HL-60/S4 treated with phorbol 12-myristate 13-acetate at 8.2 ng/mL for 4 days and 3 days (cell line): ENCODE data around the gene HINT2.

Experiments
- in situ Hi-C: fragments of 300-500 bp; cut with MboI; formaldehyde crosslinking; loops from 2 replicates; pipeline ENCODE4 v1.15.0; 2022; ENCODE audit warnings: low sequenced_read_pairs

Gene HINT2

GRCh38 chr9:35783418-35783817 is 31.4 kb downstream of the HINT2 start:
- in situ Hi-C loops: loop anchor here (10.0 to 25.0 kb wide), 2 partner anchors 59 to 104 kb away; no protein-coding TSS in a partner anchor

DNA sequence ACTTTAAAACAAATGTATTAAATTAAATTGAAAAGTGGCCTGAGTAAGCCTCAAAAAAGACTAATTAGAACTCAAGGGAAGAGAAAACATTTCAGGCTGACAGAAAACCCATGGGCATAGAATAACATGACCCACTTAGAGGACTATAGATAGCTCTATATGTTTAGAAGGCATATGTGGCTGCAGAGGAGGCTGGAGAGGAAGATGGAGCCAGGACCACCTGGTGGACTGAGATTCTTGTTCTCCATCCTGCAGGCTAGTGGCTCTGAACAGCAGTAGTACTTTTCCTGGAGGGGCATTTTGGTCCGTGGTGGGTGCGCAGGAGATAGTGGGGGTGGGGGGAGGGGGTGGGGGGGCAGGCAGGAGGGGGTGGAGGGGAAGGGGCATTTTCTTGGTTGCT is 33.8 kb downstream of the HINT2 start:
- in situ Hi-C loops: loop anchor here (10.0 to 25.0 kb wide), 2 partner anchors 56 to 106 kb away; no protein-coding TSS in a partner anchor

DNA sequence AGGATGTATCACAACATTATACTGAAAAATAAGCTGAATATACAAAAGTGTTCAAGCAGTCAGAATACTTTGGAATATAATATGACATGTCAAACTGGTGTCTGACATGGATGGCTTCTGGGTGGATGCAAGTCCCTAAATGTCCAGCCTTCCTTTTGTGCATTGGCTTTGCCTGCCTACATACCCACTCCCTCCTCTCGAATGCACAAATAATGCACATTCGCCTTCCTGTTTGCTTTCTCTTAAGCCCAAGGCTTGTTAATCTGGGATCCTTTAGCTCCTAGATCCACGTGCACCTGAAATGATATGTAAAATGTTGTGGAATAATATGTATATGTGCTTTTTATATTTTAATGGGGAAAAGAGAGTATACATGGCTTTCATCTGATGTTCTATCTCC is 36.3 kb downstream of the HINT2 start:
- in situ Hi-C loops: loop anchor here (25.0 kb wide), 1 partner anchor 109 kb away; no protein-coding TSS in a partner anchor

DNA sequence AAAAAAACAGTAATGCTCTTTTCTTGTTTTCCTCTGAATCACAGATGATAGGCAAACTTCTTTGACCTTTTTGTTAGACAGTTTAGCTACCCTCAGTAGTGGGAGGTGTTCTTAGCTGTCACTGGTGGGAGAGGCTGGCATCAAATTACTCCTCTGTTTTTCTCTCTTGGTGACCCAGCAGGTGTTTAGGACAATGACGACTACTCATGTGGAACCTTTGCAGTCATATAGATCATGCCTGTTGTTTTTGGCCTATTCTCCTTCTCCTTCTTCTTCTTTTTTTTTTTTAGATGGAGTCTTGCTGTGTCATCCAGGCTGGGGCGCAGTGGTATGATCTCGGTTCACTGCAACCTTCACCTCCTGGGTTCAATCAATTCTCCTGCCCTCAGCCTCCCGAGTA is 38.8 kb downstream of the HINT2 start:
- in situ Hi-C loops: loop anchor here (25.0 kb wide), 1 partner anchor 111 kb away; no protein-coding TSS in a partner anchor

- in situ Hi-C loops: loop anchor here (25.0 kb wide), 1 partner anchor 112 kb away; no protein-coding TSS in a partner anchor
Observed at GRCh38 chr9:35774907-35775635, 39.8 kb downstream of the HINT2 start.

- in situ Hi-C loops: no loop called here
Observed at GRCh38 chr9:35771943-35772342, 42.9 kb downstream of the HINT2 start.

DNA sequence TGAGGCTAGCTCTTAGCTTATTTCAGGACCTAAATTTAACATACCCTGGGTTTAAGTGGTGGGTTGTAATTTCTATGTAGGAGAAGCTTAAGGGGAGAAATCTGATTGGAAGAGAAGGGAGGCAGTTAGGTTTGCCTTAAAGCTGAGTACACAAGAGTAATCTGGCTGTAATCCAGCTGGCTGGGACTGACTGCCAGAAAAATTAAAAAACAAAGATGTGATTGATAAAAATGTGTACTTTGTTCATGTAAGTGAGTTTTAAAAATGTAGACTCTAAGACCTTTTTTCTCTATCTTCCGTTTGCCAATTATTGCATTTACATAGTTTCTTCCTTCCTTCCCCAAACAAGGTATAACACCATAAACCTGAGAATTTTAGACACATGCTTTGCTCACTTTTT is 43.3 kb downstream of the HINT2 start:
- in situ Hi-C loops: no loop called here

DNA sequence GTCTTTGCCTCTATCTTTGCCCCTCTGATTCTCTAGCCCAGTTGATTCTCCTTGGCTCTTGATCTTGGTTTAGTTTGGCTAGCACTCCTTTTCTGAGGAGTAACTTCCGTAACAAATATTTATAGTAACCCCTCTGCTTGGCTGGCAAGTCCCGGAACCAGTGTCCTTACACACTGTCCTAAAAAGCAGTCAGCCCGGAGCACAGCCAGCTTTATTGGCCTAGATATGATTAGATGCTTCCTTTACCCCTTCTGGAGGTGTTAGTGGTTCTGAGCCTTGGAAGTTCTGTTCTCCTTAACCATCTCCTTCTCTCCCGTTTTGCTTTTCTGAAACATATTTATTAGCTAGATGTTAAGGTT is 43.8 kb downstream of the HINT2 start:
- in situ Hi-C loops: no loop called here

DNA sequence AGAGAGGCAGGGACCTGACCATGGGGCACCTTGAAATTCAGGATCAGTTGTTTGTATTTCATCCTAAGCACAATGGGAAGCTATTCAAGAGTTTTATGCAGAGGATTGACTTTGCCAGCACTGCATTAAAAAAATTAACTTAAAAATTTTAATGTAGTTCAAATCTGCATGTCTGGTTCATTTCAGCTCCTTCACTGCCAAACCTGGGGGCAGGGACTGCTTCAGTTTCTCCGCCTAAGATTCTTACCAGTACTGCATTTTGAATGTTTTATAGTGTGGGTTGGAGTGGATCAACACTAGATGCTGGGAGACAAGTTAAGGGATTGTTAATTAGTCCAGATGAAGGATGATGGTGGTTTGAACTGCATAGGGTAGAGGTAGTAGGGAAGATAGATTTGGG is 45.1 kb downstream of the HINT2 start:
- in situ Hi-C loops: no loop called here

DNA sequence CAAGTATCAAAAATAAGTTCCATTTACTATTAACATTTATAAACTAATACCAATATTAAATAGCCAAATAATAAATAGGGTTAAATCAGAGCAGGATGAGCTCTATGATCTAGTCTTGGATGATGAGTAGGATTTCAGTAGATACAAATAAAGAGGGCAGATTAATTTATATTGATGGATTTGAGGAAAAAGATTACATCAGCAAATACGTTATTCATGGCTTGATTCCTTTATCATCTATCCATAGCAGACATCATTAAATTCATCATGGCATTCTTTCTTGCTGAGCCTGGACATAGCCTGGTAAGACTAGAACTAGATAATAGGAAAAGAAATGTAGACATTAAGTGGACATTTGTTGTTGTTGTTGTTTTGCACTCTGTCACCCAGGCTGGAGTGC is 47.4 kb downstream of the HINT2 start:
- in situ Hi-C loops: no loop called here

- in situ Hi-C loops: no loop called here
Observed at GRCh38 chr9:35766997-35767396, 47.8 kb downstream of the HINT2 start.

DNA sequence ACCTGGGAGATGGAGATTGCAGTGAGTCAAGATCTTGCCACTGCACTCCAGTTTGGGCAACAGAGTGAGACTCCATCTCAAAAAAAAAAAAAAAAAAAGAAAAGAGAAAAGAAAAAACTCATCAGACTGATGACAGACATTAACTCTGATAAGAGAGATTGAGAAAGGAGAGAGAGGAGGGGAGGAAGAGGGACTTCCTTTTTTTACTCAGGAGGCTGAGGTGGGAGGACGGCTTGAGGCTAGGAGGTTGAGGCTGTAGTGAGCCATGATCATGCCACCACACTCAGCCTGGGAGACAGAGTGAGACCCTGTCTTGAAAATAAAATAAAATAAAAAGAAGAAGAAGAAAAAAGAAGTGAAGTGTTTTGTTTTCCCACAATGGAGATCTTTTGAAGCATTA is 51.0 kb downstream of the HINT2 start:
- in situ Hi-C loops: no loop called here

GRCh38 chr9:35763181-35763580 is 51.7 kb downstream of the HINT2 start:
- in situ Hi-C loops: no loop called here
